Muscle of leg (tissue), 11 donors: ENCODE measurements around the gene HERC4. TPM values are rescaled to one million over a fixed set of nuclear protein-coding genes. Genes with fewer than 3 reads are reported as not detected.

ENCODE experiments used
- DNase-seq: peaks from one replicate; pipeline ENCODE4 v3.0.0; 2013
- H3K27ac ChIP-seq: one replicate; pipeline ENCODE4 v1.5.1; 2013; ENCODE audit warnings: mild to moderate bottlenecking, low read length, control low read depth
- H3K27me3 ChIP-seq: one replicate; pipeline ENCODE4 v1.6.1; 2013; ENCODE audit warnings: low read length; ENCODE audit not compliant: control insufficient read depth, insufficient read depth
- H3K36me3 ChIP-seq: one replicate; pipeline ENCODE4 v1.6.1; 2013; ENCODE audit warnings: low read length; ENCODE audit not compliant: control insufficient read depth, insufficient read depth
- H3K4me1 ChIP-seq: one replicate; pipeline ENCODE4 v1.6.1; 2013; ENCODE audit warnings: low read length; ENCODE audit not compliant: control insufficient read depth, insufficient read depth
- H3K4me3 ChIP-seq: one replicate; pipeline ENCODE4 v1.5.1; 2013; ENCODE audit warnings: low read length, control low read depth
- H3K9me3 ChIP-seq: replicated peaks from 2 replicates; pipeline ENCODE4 v1.6.1; 2013; ENCODE audit warnings: low read depth, low read length; ENCODE audit not compliant: control insufficient read depth
- WGBS: methylation state at CpG from one replicate; pipeline ENCODE4 v1.1.5; 2013; ENCODE audit warnings: missing lambda C conversion rate; ENCODE audit not compliant: insufficient coverage; 5-methylcytosine and 5-hydroxymethylcytosine counted together
- polyA plus RNA-seq, 8 donors: library from polyadenylated mRNA; unstranded; fragments of 120-200 nt; gene quantifications; one replicate each; pipeline versions ENCODE4 v1.2.1 to v1.2.3, GENCODE V29; 2013; ENCODE audit warnings: inconsistent platforms in 1 of 8, low replicate concordance in 1 of 8; ENCODE audit not compliant: insufficient read length in 8 of 8, insufficient read depth in 1 of 8
- total RNA-seq: library from RNA; stranded (reverse); fragments of 120-200 nt; gene quantifications from one replicate; pipeline ENCODE4 v1.2.4, GENCODE V29; 2013

The HERC4 gene
- total and polyA plus RNA-seq, 9 donors, result 25.1 to 36.4 (median 28.5) TPM

GRCh38 chr10:67875340-67876238 lies 199.5 kb downstream of the HERC4 start:
- Histone ChIP-seq H3K4me3 (no peak overlapping the region), H3K4me1 (no peaks in the 10 kb centered on the region)
- WGBS, result no CpG with 5 or more reads among the region's 3 CpGs

More at GRCh38 chr10:67875340-67876238, 199.5 kb downstream of the HERC4 start:
- Histone ChIP-seq H3K27ac (no peak overlapping the region), H3K36me3 (no peaks in the 10 kb centered on the region), H3K27me3 (no peaks in the 10 kb centered on the region), H3K9me3 (no peaks in the 10 kb centered on the region)
- DNase-seq, result no peak

Other genes starting within 250 kb of the HERC4 start
- gene DNAJC12, start 237.1 kb downstream of the HERC4 start, total RNA-seq, result 8.5 TPM
- 10 to 100 TPM in 3 of 8 donors, 1 to 10 TPM in 5; 6.4 to 13.3 (median 8.1) TPM for gene DNAJC12, start 237.1 kb downstream of the HERC4 start, polyA plus RNA-seq
- 14.0 TPM for gene SIRT1, start 190.6 kb downstream of the HERC4 start, total RNA-seq
- 10 to 100 TPM; 15.0 to 25.3 (median 19.9) TPM for gene SIRT1, start 190.6 kb downstream of the HERC4 start, polyA plus RNA-seq
- 69.2 TPM for gene MYPN, start 34.2 kb upstream of the HERC4 start, total RNA-seq
- 10 to 100 TPM; 49.1 to 88.0 (median 61.6) TPM for gene MYPN, start 34.2 kb upstream of the HERC4 start, polyA plus RNA-seq
- gene ATOH7, start 156.8 kb upstream of the HERC4 start, total RNA-seq, result 0.13 TPM
- gene ATOH7, start 156.8 kb upstream of the HERC4 start, polyA plus RNA-seq, result under 1 TPM in 2 of 8 donors, not detected in 6; 0.11 TPM